MM.1S (cell line): ENCODE data around the gene ALDH3A2.

Experiments used
- DNase-seq: peaks from one replicate; pipeline ENCODE4 v3.0.0-alpha.2; 2015
- H2AFZ ChIP-seq: fragments of 300-600 bp; sonication (generic); 2 replicates; pipeline ENCODE4 v1.6.0; 2016; ENCODE audit warnings: antibody characterized with exemption, low read length
- H3F3A ChIP-seq: fragments of 300-600 bp; sonication (generic); 2 replicates; pipeline ENCODE4 v1.6.1; 2016; ENCODE audit warnings: mild to moderate bottlenecking, antibody characterized with exemption, low read length, moderate library complexity, mixed read lengths; ENCODE audit not compliant: insufficient read depth
- H3K27ac ChIP-seq: fragments of 300-600 bp; sonication (generic); 2 replicates; pipeline ENCODE4 v1.5.1; 2016; ENCODE audit warnings: mild to moderate bottlenecking, low read length
- H3K27me3 ChIP-seq: fragments of 300-600 bp; sonication (generic); replicated peaks from 2 replicates; pipeline ENCODE4 v1.6.0; 2016; ENCODE audit warnings: low read length; ENCODE audit not compliant: insufficient read depth
- H3K36me3 ChIP-seq: fragments of 300-600 bp; sonication (generic); replicated peaks from 2 replicates; pipeline ENCODE4 v1.6.1; 2016; ENCODE audit warnings: mild to moderate bottlenecking, low read length, mixed read lengths; ENCODE audit not compliant: insufficient read depth
- H3K4me1 ChIP-seq: fragments of 300-600 bp; sonication (generic); 2 replicates; pipeline ENCODE4 v1.6.1; 2016; ENCODE audit warnings: low read length, mixed read lengths
- H3K4me2 ChIP-seq: fragments of 300-600 bp; sonication (generic); 2 replicates; pipeline ENCODE4 v1.6.0; 2016; ENCODE audit warnings: low read depth, low read length
- H3K4me3 ChIP-seq: fragments of 300-600 bp; sonication (generic); 2 replicates; pipeline ENCODE4 v1.5.1; 2016; ENCODE audit warnings: low read length, mixed read lengths
- H3K79me2 ChIP-seq: fragments of 300-600 bp; sonication (generic); 2 replicates; pipeline ENCODE4 v1.6.1; 2016; ENCODE audit warnings: mixed run types, low read length, mixed read lengths
- H3K9ac ChIP-seq: fragments of 300-600 bp; sonication (generic); 2 replicates; pipeline ENCODE4 v1.6.1; 2016; ENCODE audit warnings: low read length, mixed read lengths
- H3K9me2 ChIP-seq: fragments of 300-600 bp; sonication (generic); replicated peaks from 2 replicates; pipeline ENCODE4 v1.6.1; 2016; ENCODE audit warnings: mild to moderate bottlenecking, low read length, mixed read lengths; ENCODE audit not compliant: insufficient read depth
- H3K9me3 ChIP-seq: fragments of 300-600 bp; sonication (generic); replicated peaks from 2 replicates; pipeline ENCODE4 v1.6.1; 2016; ENCODE audit warnings: mild to moderate bottlenecking, low read length, mixed read lengths; ENCODE audit not compliant: insufficient read depth
- H4K20me1 ChIP-seq: fragments of 300-600 bp; sonication (generic); 2 replicates; pipeline ENCODE4 v1.6.1; 2016; ENCODE audit warnings: mild to moderate bottlenecking, low read length, moderate library complexity, mixed read lengths; ENCODE audit not compliant: insufficient read depth
- EZH2 ChIP-seq: fragments of 300-600 bp; sonication (generic); optimal IDR thresholded peaks from 2 replicates; pipeline ENCODE3; 2017; ENCODE audit warnings: low read depth, mild to moderate bottlenecking, antibody characterized with exemption, low read length, mixed read lengths
- EZH2phosphoT487 ChIP-seq: fragments of 300-600 bp; sonication (generic); IDR thresholded peaks from 2 replicates; pipeline ENCODE4 v1.6.1; 2018; ENCODE audit warnings: antibody characterized with exemption, low read length
- TF ChIP-seq, protein P1 (sequence below): fragments of 300-600 bp; sonication (generic); IDR thresholded peaks from 2 replicates; pipeline ENCODE4 v1.5.1; 2016; ENCODE audit warnings: antibody characterized with exemption, low read length, mixed read lengths

Gene ALDH3A2

DNA sequence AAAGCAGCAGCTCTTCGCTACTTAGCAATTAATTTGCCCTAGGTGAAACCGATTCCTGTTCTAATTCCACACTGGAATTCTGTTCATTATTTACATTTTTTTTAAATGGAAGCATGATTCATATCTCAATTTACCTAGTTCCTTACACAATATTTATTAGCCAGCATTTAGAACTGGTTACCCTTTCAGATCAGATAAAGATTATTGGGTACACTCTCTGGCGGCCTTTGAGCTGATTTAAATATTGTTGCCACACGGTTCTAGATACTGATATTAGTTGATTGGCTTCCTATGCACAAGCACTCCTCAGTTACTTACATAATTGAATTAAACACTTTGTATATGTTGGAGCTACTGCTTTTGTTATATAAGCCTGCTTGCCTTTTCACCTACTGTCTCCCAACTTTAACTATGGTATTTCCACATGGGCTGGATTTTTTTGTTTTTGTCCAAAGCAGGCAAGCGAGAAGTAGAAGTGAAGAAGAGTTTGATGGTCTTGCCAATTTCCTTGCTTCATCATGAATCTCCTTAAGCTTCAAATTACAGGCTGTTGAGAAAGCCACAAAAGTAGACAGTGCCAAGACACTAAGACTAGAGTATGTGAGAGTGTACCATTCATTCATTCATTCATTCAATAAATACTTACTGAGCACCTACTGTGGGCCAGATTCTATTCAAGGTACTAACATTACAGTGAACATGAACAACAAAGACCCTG is 3.9 kb upstream of the ALDH3A2 start:
- Histone ChIP-seq H3K4me3 (no peak overlapping the region), H2AFZ (no peak overlapping the region), H4K20me1 (no peaks in the 10 kb centered on the region), H3K4me2 (no peak overlapping the region), H3K27me3 (no peaks in the 10 kb centered on the region), H3K27ac (no peak overlapping the region), H3F3A (peaks cover 23% of the 10 kb centered on the region), H3K4me1 (peaks cover 17% of the 10 kb centered on the region), H3K9me3 (no peaks in the 10 kb centered on the region), H3K79me2 (peaks cover 6% of the 10 kb centered on the region), H3K9ac (no peak overlapping the region), H3K9me2 (no peaks in the 10 kb centered on the region), H3K36me3 (no peaks in the 10 kb centered on the region)
- TF ChIP-seq EZH2phosphoT487 (no peak), EZH2 (no peak)
- TF ChIP-seq, protein P1, sequence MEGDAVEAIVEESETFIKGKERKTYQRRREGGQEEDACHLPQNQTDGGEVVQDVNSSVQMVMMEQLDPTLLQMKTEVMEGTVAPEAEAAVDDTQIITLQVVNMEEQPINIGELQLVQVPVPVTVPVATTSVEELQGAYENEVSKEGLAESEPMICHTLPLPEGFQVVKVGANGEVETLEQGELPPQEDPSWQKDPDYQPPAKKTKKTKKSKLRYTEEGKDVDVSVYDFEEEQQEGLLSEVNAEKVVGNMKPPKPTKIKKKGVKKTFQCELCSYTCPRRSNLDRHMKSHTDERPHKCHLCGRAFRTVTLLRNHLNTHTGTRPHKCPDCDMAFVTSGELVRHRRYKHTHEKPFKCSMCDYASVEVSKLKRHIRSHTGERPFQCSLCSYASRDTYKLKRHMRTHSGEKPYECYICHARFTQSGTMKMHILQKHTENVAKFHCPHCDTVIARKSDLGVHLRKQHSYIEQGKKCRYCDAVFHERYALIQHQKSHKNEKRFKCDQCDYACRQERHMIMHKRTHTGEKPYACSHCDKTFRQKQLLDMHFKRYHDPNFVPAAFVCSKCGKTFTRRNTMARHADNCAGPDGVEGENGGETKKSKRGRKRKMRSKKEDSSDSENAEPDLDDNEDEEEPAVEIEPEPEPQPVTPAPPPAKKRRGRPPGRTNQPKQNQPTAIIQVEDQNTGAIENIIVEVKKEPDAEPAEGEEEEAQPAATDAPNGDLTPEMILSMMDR, result no peak
- no peak for DNase-seq

DNA sequence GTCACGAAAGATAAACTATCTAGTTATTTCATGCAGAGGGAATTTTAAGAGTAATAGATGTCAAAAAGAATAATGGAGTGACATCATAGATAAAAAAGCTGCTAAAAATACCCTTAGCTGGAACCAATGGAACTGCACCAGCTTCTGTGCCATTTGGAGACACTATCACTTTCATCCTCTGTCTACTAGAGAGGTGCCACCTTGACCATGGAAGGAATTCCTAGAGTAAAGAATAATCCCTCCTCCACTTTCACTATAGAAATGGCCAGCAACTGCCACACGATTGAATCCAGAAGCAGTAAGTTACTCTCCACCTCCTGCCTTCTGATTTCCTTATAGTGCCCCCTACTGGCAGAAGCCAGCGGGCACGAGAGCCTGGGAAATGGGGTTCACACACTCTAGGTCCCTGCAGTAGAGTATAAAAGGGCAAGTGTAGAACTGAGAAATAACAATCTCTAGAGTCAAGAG is 2.8 kb upstream of the ALDH3A2 start:
- no peak for TF ChIP-seq EZH2
- TF ChIP-seq, protein P1, result peak; percentile 89
- TF ChIP-seq EZH2phosphoT487, result no peak
- peak; percentile 52 for DNase-seq
- Histone ChIP-seq H3K9me2 (no peaks in the 10 kb centered on the region), H3K9ac (no peak overlapping the region), H3K4me1 (peaks cover 18% of the 10 kb centered on the region), H3K4me2 (peak overlapping the region; percentile 8; the same call in 1 of the 2 replicates), H3K27me3 (no peaks in the 10 kb centered on the region), H3F3A (peaks cover 24% of the 10 kb centered on the region), H3K9me3 (no peaks in the 10 kb centered on the region), H3K79me2 (peaks cover 17% of the 10 kb centered on the region), H3K36me3 (no peaks in the 10 kb centered on the region), H4K20me1 (no peaks in the 10 kb centered on the region), H3K27ac (no peak overlapping the region), H3K4me3 (no peak overlapping the region), H2AFZ (no peak overlapping the region)

DNA sequence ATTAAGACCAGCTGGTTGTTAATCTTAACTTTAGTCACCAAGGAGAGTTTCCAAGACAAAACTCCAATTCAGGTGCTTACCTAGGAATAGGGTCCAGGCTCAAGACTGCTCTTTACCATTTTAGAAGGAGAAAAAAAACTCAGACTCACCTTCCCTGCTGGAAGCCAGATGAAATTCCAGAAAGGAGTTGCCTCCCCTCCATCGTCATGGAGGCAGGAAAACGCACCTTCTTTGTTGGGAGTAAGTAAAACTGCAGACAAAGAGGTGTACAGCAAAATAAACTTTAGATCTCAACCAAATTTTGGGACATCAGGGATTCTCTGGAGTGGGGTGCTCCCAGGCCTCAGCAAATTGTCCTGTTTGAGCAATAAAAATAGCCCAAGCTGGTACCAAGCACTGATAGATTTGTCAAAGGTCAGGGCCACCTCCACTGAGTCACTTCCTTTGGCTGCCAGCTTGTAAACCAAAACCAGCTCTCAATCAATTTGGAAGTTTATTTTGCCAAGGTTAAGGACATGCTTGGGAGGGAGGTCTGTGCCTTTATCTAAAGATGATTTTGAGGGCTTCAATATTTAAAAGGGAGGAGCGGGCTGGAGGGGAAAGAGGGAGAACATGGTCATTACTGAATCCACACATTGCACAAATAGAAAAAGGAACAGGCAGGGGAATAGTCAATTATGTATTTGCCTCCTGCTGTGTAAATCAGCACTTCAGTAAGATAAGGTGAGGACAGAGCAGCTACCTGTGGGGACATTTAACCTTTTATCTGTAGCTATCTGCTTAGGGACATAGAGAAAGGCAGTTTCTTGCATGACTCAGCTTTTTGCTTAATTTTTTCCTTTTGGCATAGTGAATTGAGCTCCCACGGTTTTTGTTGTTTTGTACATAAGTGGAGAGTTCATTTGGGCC is 1.5 kb upstream of the ALDH3A2 start:
- H3K9me3 ChIP-seq, result no peaks in the 10 kb centered on the region
- DNase-seq, result no peak
- H2AFZ ChIP-seq, result peak overlapping the region; percentile 78
- H3K27me3 ChIP-seq, result no peaks in the 10 kb centered on the region
- TF ChIP-seq EZH2phosphoT487, result no peak
- TF ChIP-seq, protein P1, result no peak
- peak overlapping the region; percentile 73; the same call in 1 of the 2 replicates for H3K4me3 ChIP-seq
- H4K20me1 ChIP-seq, result no peaks in the 10 kb centered on the region
- peak overlapping the region; percentile 71; the same call in 1 of the 2 replicates for H3K9ac ChIP-seq
- no peaks in the 10 kb centered on the region for H3K36me3 ChIP-seq
- H3K9me2 ChIP-seq, result no peaks in the 10 kb centered on the region
- peaks cover 21% of the 10 kb centered on the region for H3K4me1 ChIP-seq
- H3K27ac ChIP-seq, result peak overlapping the region; percentile 65; the same call in 1 of the 2 replicates
- peak overlapping the region; percentile 91 for H3K4me2 ChIP-seq
- H3K79me2 ChIP-seq, result peaks cover 30% of the 10 kb centered on the region
- H3F3A ChIP-seq, result peaks cover 24% of the 10 kb centered on the region
